Measurements from ENCODE around the gene PLEKHA5.

GRCh38 chr12:19189522-19189921 is 60.0 kb downstream of the PLEKHA5 start:
- no peak for TF ChIP-seq REST (IDR thresholded peaks at IDR 0.05; ENCODE audit: unreplicated experiment)
- no peak for TF ChIP-seq CTCF (conservative IDR thresholded peaks at IDR 0.05; ENCODE audit: low read depth in 2 of 2)
- no peak for TF ChIP-seq POLR2AphosphoS5 (IDR thresholded peaks at IDR 0.05; ENCODE audit: low read depth)
- TF ChIP-seq JUNB (IDR thresholded peaks at IDR 0.05; ENCODE audit: unreplicated experiment): no peak
- no peak for TF ChIP-seq ZNF331 (CRISPR knock-in tag; IDR thresholded peaks at IDR 0.05; ENCODE audit: low read depth)
- TF ChIP-seq EZH2 (IDR thresholded peaks at IDR 0.05; ENCODE audit: low read depth, unreplicated experiment): no peak
- no peak for TF ChIP-seq ETS1 (IDR thresholded peaks at IDR 0.05)

All from GM23338 (cell line).